IPS-15b (cell line): ENCODE data around the gene IFT122.
"Not testable (repeated sequence)": the region's sequence is repeated elsewhere in the genome, so short reads cannot be mapped to it uniquely, and the experiment has no call there.

Source experiments
- H3K27me3 ChIP-seq: one replicate; pipeline ENCODE4 v1.6.1; 2013; ENCODE audit warnings: low read length; ENCODE audit not compliant: control insufficient read depth, insufficient read depth
- H3K36me3 ChIP-seq: one replicate; pipeline ENCODE4 v1.6.1; 2013; ENCODE audit warnings: low read length; ENCODE audit not compliant: control insufficient read depth, insufficient read depth
- H3K4me1 ChIP-seq: one replicate; pipeline ENCODE4 v1.6.1; 2013; ENCODE audit warnings: mild to moderate bottlenecking, low read length; ENCODE audit not compliant: control insufficient read depth, insufficient read depth
- H3K4me3 ChIP-seq: one replicate; pipeline ENCODE4 v1.5.1; 2013; ENCODE audit warnings: low read depth, low read length
- H3K9ac ChIP-seq: one replicate; pipeline ENCODE4 v1.6.1; 2013; ENCODE audit warnings: low read depth, mild to moderate bottlenecking, low read length
- H3K9me3 ChIP-seq: one replicate; pipeline ENCODE4 v1.6.1; 2013; ENCODE audit warnings: mild to moderate bottlenecking, low read length; ENCODE audit not compliant: control insufficient read depth, insufficient read depth

IFT122 gene

DNA sequence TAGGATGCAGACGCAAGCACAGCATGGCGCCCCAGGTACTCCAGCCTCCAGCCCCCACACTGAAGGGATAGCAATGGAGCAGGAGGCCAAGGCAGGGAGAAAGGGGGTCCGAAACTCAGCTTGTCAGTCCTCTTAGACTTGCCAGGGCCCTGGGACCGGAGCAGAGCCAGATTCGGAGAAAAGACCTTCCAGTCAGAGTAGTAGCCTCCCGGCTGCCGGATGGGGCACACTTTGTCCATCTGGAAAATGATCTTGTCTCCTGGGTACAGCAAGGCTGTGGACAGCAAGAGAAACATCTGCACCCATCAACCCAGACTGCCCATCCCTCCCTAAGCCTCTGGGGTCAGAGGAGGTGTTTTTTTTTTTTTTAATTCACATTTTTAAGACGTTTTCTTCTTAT, 35.9 kb upstream of the IFT122 start:
- no peaks in the 10 kb centered on the region for H3K9me3 ChIP-seq
- H3K9ac ChIP-seq = no peak overlapping the region
- H3K4me3 ChIP-seq = no peak overlapping the region
- H3K4me1 ChIP-seq = no peaks in the 10 kb centered on the region
- no peaks in the 10 kb centered on the region for H3K27me3 ChIP-seq
- no peaks in the 10 kb centered on the region for H3K36me3 ChIP-seq

- no peak overlapping the region for H3K4me3 ChIP-seq
- no peak overlapping the region for H3K9ac ChIP-seq
- H3K36me3 ChIP-seq = no peaks in the 10 kb centered on the region
- H3K9me3 ChIP-seq = no peaks in the 10 kb centered on the region
- H3K4me1 ChIP-seq = no peaks in the 10 kb centered on the region
- H3K27me3 ChIP-seq = no peaks in the 10 kb centered on the region
Measured at GRCh38 chr3:129404610-129405009, 35.4 kb upstream of the IFT122 start.

GRCh38 chr3:129409541-129409940, 30.5 kb upstream of the IFT122 start:
- no peaks in the 10 kb centered on the region for H3K36me3 ChIP-seq
- no peak overlapping the region for H3K4me3 ChIP-seq
- H3K9ac ChIP-seq = no peak overlapping the region
- no peaks in the 10 kb centered on the region for H3K27me3 ChIP-seq
- H3K9me3 ChIP-seq = no peaks in the 10 kb centered on the region
- H3K4me1 ChIP-seq = no peaks in the 10 kb centered on the region

DNA sequence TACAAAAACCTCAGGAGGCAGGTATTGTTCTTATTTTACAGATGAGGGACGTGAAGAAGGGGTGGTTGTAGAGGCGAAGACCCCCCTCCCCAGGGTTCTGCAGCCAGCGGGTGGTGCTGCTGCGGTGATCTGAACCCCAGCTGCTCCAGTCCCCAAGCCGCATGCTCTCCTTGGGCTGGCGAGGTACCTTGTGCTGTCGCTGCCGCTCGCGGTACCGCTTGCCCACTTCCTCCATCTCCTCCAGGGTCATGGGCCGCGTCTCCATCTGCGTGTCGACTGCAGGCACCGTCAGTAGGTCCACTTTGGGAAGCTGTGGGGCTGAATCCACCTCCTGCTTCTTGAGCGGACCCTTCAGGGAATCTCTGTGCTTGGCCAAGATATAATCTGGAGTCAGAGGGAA, 29.1 kb upstream of the IFT122 start:
- no peak overlapping the region for H3K9ac ChIP-seq
- H3K4me3 ChIP-seq = no peak overlapping the region
- H3K36me3 ChIP-seq = no peaks in the 10 kb centered on the region
- peaks cover 2% of the 10 kb centered on the region for H3K27me3 ChIP-seq
- H3K9me3 ChIP-seq = no peaks in the 10 kb centered on the region
- no peaks in the 10 kb centered on the region for H3K4me1 ChIP-seq

DNA sequence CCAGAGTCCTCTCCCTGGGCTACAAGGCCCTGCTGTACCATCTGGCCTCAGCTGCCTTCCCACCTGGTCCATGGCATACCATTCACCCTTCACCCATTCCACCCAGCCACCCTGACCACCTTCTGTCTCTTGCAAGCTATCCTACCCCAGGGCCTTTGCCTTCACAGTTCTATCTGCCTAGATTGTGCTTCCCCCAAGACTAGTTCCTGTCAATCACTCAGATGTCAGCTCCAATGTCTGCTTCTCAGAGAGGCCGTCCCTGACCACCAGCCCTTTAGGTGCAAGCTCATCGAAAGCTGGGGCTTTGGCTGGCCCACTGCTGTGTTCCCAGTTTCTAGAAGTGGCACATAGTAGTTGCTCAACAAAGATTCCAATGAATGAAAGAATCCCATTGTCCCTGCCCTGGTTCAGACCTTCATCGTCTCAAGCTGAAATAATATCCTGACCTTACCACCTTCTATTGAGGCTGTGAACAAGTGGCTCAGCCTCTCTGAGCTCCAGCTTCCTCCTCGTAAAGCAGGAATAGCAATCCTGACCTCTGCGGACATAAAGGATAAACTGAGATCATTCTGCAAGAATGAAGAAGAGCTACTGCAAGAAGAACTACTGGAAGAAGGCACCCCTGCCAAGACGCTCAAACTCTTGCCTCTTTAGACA, 27.4 kb upstream of the IFT122 start:
- peaks cover 2% of the 10 kb centered on the region for H3K27me3 ChIP-seq
- H3K4me1 ChIP-seq = no peaks in the 10 kb centered on the region
- H3K36me3 ChIP-seq = no peaks in the 10 kb centered on the region
- H3K9ac ChIP-seq = no peak overlapping the region
- no peaks in the 10 kb centered on the region for H3K9me3 ChIP-seq
- no peak overlapping the region for H3K4me3 ChIP-seq

DNA sequence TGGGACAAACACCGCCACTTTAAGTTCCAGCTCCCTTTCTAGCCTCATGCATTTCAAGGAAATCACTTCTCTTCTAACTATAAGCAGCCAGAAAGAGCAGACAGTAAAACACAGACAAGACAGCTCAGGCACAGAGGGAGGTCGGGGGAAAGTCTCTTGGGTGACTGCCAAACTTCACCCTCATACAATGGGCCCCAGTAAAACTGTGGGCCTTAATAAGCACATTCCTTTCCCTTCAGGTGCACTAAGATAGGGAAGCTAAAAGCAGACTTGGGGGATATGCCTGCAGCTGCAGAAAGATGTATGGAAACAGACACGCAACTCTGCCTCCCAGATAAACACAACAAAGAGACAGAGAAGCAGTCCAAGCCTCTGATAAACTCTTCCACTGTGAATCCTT, 26.8 kb upstream of the IFT122 start:
- H3K9ac ChIP-seq, H3K4me3 ChIP-seq, H3K36me3 ChIP-seq, H3K4me1 ChIP-seq, H3K9me3 ChIP-seq, H3K27me3 ChIP-seq: not testable (repeated sequence)

- H3K4me3 ChIP-seq = no peak overlapping the region
- no peaks in the 10 kb centered on the region for H3K4me1 ChIP-seq
- H3K27me3 ChIP-seq = peaks cover 4% of the 10 kb centered on the region
- H3K9ac ChIP-seq = no peak overlapping the region
- H3K36me3 ChIP-seq = peaks cover 2% of the 10 kb centered on the region
- no peaks in the 10 kb centered on the region for H3K9me3 ChIP-seq
Measured at GRCh38 chr3:129413687-129414506, 26.1 kb upstream of the IFT122 start.

DNA sequence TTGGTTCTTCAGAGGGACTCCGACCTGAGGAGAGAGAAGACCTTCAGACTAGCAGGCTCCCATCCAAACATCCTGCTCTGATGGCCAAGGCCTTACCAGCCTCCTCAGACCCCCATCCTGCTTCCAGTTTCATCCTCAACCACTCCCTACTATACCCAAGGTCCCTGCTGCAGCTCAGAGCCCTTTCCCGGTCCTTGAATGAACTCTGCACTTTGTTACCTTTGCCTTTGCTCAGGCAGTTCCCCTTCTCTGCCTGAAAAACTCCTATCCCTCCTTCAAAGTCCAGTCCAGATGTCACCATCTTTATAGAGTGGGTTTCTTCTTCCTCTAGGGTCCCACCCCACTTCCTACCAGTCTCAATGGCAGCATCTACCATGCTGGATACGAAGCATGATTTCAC, 24.6 kb upstream of the IFT122 start:
- H3K4me1 ChIP-seq = no peaks in the 10 kb centered on the region
- H3K9ac ChIP-seq = no peak overlapping the region
- H3K9me3 ChIP-seq = no peaks in the 10 kb centered on the region
- peaks cover 2% of the 10 kb centered on the region for H3K36me3 ChIP-seq
- H3K4me3 ChIP-seq = no peak overlapping the region
- H3K27me3 ChIP-seq = peaks cover 6% of the 10 kb centered on the region

- H3K36me3 ChIP-seq = peaks cover 2% of the 10 kb centered on the region
- H3K9me3 ChIP-seq = no peaks in the 10 kb centered on the region
- no peak overlapping the region for H3K4me3 ChIP-seq
- H3K27me3 ChIP-seq = peaks cover 8% of the 10 kb centered on the region
- no peaks in the 10 kb centered on the region for H3K4me1 ChIP-seq
- no peak overlapping the region for H3K9ac ChIP-seq
Measured at GRCh38 chr3:129415830-129416229, 24.2 kb upstream of the IFT122 start.

GRCh38 chr3:129416415-129416814, 23.6 kb upstream of the IFT122 start:
- H3K27me3 ChIP-seq = peaks cover 11% of the 10 kb centered on the region
- peaks cover 2% of the 10 kb centered on the region for H3K36me3 ChIP-seq
- H3K4me1 ChIP-seq = no peaks in the 10 kb centered on the region

DNA sequence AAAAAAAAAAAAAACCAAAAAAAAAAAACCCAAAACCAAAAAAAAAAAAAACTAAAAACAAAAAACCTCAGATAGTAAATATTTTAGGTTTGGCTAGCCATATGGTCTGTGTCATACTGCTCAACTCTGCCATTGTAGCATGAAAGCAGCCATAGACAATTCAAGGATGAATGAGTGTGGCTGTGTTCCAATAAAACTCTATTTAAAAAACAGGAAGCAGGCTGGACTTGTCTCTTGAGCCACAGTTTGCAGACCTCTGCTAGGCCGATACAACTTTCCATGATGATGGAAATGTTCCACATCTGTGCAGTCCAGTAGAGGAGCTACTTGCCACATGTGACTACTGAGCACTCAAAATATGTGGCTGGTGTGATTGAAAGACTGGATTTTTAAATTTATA, 22.7 kb upstream of the IFT122 start:
- peaks cover 11% of the 10 kb centered on the region for H3K27me3 ChIP-seq

More at GRCh38 chr3:129416415-129416814, 23.6 kb upstream of the IFT122 start:
- Histone ChIP-seq H3K4me3 (no peak overlapping the region), H3K9me3 (no peaks in the 10 kb centered on the region), H3K9ac (no peak overlapping the region)

More for the DNA sequence above, 22.7 kb upstream of the IFT122 start:
- H3K36me3 ChIP-seq = peaks cover 2% of the 10 kb centered on the region
- H3K4me3 ChIP-seq = no peak overlapping the region
- no peak overlapping the region for H3K9ac ChIP-seq
- no peaks in the 10 kb centered on the region for H3K4me1 ChIP-seq
- H3K9me3 ChIP-seq = no peaks in the 10 kb centered on the region
